WTC11 (cell line): ENCODE measurements around the gene CTNND2. TPM values are rescaled to one million over a fixed set of nuclear protein-coding genes. Genes with fewer than 3 reads are reported as not detected.

Experiments
- ATAC-seq: fragments of 200-7000 bp; cut with Tn5 transposase; 2 replicates; pipeline ENCODE4 v1.10.0; 2021; ENCODE audit warnings: mild to moderate bottlenecking, moderate library complexity
- CTCF ChIA-PET: fragments of 300-600 bp; sonication (Branson Sonifier 250); formaldehyde crosslinking; loops from one replicate; lab custom pipeline; 2021; ENCODE audit warnings: antibody characterized with exemption; lab: Charles Lee
- POLR2A ChIA-PET: fragments of 350-600 bp; sonication (Branson Sonifier 250); formaldehyde crosslinking; loops from one replicate; lab custom pipeline; 2021; ENCODE audit warnings: antibody characterized with exemption; lab: Charles Lee
- DNase-seq: peaks from one replicate; pipeline ENCODE4 v3.0.0; 2021; ENCODE audit warnings: low spot score
- H3K27ac Mint-ChIP-seq: 2 replicates; pipeline ENCODE4 v1.8.0; 2021; ENCODE audit warnings: mixed read lengths
- H3K27me3 Mint-ChIP-seq: 2 replicates; pipeline ENCODE4 v1.8.0; 2021; ENCODE audit warnings: low read depth, mild to moderate bottlenecking, moderate library complexity, mixed read lengths
- H3K36me3 Mint-ChIP-seq: 2 replicates; pipeline ENCODE4 v1.8.0; 2021; ENCODE audit warnings: mixed read lengths
- H3K4me1 Mint-ChIP-seq: 2 replicates; pipeline ENCODE4 v1.8.0; 2022; ENCODE audit warnings: mixed read lengths
- H3K4me3 Mint-ChIP-seq: 2 replicates; pipeline ENCODE4 v1.8.0; 2021; ENCODE audit warnings: mild to moderate bottlenecking, moderate library complexity, mixed read lengths
- H3K9me3 Mint-ChIP-seq: 2 replicates; pipeline ENCODE4 v1.8.0; 2021; ENCODE audit warnings: mixed read lengths
- CREB1 ChIP-seq: sonication (generic); formaldehyde crosslinking; IDR thresholded peaks from 2 replicates; pipeline ENCODE4 v1.8.0; 2023; ENCODE audit warnings: mild to moderate bottlenecking, missing genetic modification reagents
- ELF4 ChIP-seq: sonication (generic); formaldehyde crosslinking; IDR thresholded peaks from 2 replicates; pipeline ENCODE4 v1.8.1; 2022; ENCODE audit warnings: low read depth, mild to moderate bottlenecking, moderate library complexity, missing genetic modification reagents
- ESRRA ChIP-seq: sonication (generic); formaldehyde crosslinking; IDR thresholded peaks from 2 replicates; pipeline ENCODE4 v1.8.1; 2022; ENCODE audit warnings: mild to moderate bottlenecking, missing genetic modification reagents, borderline replicate concordance
- ETV6 ChIP-seq: sonication (generic); formaldehyde crosslinking; IDR thresholded peaks from 2 replicates; pipeline ENCODE4 v1.8.1; 2022; ENCODE audit warnings: mild to moderate bottlenecking, missing genetic modification reagents
- GTF2I ChIP-seq: fragments of 250-450 bp; sonication (Bioruptor Pico); conservative IDR thresholded peaks from 2 replicates; pipeline ENCODE4 v1.4.0; 2021; ENCODE audit warnings: mild to moderate bottlenecking
- HMGA2 ChIP-seq: fragments of 250-450 bp; sonication (Bioruptor Pico); IDR thresholded peaks from 2 replicates; pipeline ENCODE4 v1.4.0; 2021; ENCODE audit warnings: mild to moderate bottlenecking, moderate library complexity
- NFYB ChIP-seq: sonication (generic); formaldehyde crosslinking; conservative IDR thresholded peaks from 2 replicates; pipeline ENCODE4 v1.8.0; 2022; ENCODE audit warnings: low read depth, missing genetic modification reagents
- RORB ChIP-seq: fragments of 250-450 bp; sonication (Bioruptor Pico); IDR thresholded peaks from 2 replicates; pipeline ENCODE4 v1.9.0; 2021; ENCODE audit warnings: mild to moderate bottlenecking
- ZBTB21 ChIP-seq: sonication (generic); formaldehyde crosslinking; IDR thresholded peaks from 2 replicates; pipeline ENCODE4 v1.8.1; 2023; ENCODE audit warnings: mild to moderate bottlenecking, missing genetic modification reagents, borderline replicate concordance
- ZNF671 ChIP-seq: fragments of 250-450 bp; sonication (Bioruptor Pico); IDR thresholded peaks from 2 replicates; pipeline ENCODE4 v1.8.0; 2021; ENCODE audit warnings: mild to moderate bottlenecking
- total RNA-seq: library from RNA; stranded (reverse); gene quantifications from 3 replicates; pipeline ENCODE4 v1.2.3, GENCODE V29; 2021
- TF ChIP-seq, protein P1 (sequence below): sonication (generic); formaldehyde crosslinking; conservative IDR thresholded peaks from 2 replicates; pipeline ENCODE4 v1.8.1; 2023; ENCODE audit warnings: mild to moderate bottlenecking, low read depth, missing genetic modification reagents, moderate library complexity
- TF ChIP-seq, protein P2 (sequence below): sonication (generic); formaldehyde crosslinking; IDR thresholded peaks from 2 replicates; pipeline ENCODE4 v1.8.1; 2022; ENCODE audit warnings: low read depth, mild to moderate bottlenecking, moderate library complexity, missing genetic modification reagents, borderline replicate concordance
- TF ChIP-seq, protein P3 (sequence below): sonication (generic); formaldehyde crosslinking; IDR thresholded peaks from 2 replicates; pipeline ENCODE4 v1.8.0; 2022; ENCODE audit warnings: mild to moderate bottlenecking, missing genetic modification reagents
- TF ChIP-seq, protein P4 (sequence below): sonication (generic); formaldehyde crosslinking; IDR thresholded peaks from 2 replicates; pipeline ENCODE4 v1.8.0; 2022; ENCODE audit warnings: mild to moderate bottlenecking, missing genetic modification reagents
- TF ChIP-seq, protein P5 (sequence below): fragments of 250-450 bp; sonication (Bioruptor Pico); IDR thresholded peaks from 2 replicates; pipeline ENCODE4 v1.9.0; 2021; ENCODE audit warnings: mild to moderate bottlenecking
- TF ChIP-seq, protein P6 (sequence below): sonication (generic); formaldehyde crosslinking; IDR thresholded peaks from 2 replicates; pipeline ENCODE4 v1.8.0; 2022; ENCODE audit warnings: mild to moderate bottlenecking, missing genetic modification reagents
- TF ChIP-seq, protein P7 (sequence below): fragments of 250-450 bp; sonication (Bioruptor Pico); IDR thresholded peaks from 2 replicates; pipeline ENCODE4 v1.9.0; 2021; ENCODE audit warnings: mild to moderate bottlenecking
- TF ChIP-seq, protein P8 (sequence below): sonication (generic); formaldehyde crosslinking; IDR thresholded peaks from 2 replicates; pipeline ENCODE4 v1.8.1; 2023; ENCODE audit warnings: mild to moderate bottlenecking, missing genetic modification reagents

Gene CTNND2
- total RNA-seq, 1 experiment from 2014 or later, result 11.9 TPM

DNA sequence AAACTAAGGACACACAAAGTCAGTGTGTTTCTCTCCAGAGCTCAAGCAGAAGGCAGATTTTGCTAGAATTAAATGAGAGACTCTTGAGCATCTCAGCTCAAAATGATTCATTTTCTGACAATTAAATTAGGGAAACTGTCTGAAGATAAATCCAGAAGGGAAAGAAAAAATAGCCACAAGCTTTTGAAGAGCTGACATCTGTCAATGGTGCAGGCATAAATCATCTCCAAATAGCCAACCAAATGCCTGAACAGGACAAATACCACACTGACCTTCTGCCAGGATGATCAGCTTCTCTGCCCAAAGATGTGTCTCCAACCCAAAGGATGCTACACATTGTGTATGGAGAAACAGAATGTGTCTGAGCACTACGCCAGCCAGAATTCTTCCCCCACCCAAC is 199.3 kb downstream of the CTNND2 start:
- TF ChIP-seq ELF4 (CRISPR knock-in tag) (no peak), NFYB (CRISPR knock-in tag) (no peak), ETV6 (no peak), RORB (no peak), HMGA2 (CRISPR knock-in tag) (no peak), ESRRA (CRISPR knock-in tag) (no peak), ZNF671 (CRISPR knock-in tag) (no peak)
- TF ChIP-seq, protein P1, sequence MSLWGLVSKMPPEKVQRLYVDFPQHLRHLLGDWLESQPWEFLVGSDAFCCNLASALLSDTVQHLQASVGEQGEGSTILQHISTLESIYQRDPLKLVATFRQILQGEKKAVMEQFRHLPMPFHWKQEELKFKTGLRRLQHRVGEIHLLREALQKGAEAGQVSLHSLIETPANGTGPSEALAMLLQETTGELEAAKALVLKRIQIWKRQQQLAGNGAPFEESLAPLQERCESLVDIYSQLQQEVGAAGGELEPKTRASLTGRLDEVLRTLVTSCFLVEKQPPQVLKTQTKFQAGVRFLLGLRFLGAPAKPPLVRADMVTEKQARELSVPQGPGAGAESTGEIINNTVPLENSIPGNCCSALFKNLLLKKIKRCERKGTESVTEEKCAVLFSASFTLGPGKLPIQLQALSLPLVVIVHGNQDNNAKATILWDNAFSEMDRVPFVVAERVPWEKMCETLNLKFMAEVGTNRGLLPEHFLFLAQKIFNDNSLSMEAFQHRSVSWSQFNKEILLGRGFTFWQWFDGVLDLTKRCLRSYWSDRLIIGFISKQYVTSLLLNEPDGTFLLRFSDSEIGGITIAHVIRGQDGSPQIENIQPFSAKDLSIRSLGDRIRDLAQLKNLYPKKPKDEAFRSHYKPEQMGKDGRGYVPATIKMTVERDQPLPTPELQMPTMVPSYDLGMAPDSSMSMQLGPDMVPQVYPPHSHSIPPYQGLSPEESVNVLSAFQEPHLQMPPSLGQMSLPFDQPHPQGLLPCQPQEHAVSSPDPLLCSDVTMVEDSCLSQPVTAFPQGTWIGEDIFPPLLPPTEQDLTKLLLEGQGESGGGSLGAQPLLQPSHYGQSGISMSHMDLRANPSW (CRISPR knock-in tag), result no peak
- TF ChIP-seq, protein P2, sequence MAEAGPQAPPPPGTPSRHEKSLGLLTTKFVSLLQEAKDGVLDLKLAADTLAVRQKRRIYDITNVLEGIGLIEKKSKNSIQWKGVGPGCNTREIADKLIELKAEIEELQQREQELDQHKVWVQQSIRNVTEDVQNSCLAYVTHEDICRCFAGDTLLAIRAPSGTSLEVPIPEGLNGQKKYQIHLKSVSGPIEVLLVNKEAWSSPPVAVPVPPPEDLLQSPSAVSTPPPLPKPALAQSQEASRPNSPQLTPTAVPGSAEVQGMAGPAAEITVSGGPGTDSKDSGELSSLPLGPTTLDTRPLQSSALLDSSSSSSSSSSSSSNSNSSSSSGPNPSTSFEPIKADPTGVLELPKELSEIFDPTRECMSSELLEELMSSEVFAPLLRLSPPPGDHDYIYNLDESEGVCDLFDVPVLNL (CRISPR knock-in tag), result no peak
- TF ChIP-seq, protein P3, sequence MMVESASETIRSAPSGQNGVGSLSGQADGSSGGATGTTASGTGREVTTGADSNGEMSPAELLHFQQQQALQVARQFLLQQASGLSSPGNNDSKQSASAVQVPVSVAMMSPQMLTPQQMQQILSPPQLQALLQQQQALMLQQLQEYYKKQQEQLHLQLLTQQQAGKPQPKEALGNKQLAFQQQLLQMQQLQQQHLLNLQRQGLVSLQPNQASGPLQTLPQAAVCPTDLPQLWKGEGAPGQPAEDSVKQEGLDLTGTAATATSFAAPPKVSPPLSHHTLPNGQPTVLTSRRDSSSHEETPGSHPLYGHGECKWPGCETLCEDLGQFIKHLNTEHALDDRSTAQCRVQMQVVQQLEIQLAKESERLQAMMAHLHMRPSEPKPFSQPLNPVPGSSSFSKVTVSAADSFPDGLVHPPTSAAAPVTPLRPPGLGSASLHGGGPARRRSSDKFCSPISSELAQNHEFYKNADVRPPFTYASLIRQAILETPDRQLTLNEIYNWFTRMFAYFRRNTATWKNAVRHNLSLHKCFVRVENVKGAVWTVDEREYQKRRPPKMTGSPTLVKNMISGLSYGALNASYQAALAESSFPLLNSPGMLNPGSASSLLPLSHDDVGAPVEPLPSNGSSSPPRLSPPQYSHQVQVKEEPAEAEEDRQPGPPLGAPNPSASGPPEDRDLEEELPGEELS (CRISPR knock-in tag), result no peak
- TF ChIP-seq, protein P4, sequence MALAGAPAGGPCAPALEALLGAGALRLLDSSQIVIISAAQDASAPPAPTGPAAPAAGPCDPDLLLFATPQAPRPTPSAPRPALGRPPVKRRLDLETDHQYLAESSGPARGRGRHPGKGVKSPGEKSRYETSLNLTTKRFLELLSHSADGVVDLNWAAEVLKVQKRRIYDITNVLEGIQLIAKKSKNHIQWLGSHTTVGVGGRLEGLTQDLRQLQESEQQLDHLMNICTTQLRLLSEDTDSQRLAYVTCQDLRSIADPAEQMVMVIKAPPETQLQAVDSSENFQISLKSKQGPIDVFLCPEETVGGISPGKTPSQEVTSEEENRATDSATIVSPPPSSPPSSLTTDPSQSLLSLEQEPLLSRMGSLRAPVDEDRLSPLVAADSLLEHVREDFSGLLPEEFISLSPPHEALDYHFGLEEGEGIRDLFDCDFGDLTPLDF, result no peak
- TF ChIP-seq, protein P5, sequence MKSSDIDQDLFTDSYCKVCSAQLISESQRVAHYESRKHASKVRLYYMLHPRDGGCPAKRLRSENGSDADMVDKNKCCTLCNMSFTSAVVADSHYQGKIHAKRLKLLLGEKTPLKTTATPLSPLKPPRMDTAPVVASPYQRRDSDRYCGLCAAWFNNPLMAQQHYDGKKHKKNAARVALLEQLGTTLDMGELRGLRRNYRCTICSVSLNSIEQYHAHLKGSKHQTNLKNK (CRISPR knock-in tag), result no peak
- TF ChIP-seq, protein P6, sequence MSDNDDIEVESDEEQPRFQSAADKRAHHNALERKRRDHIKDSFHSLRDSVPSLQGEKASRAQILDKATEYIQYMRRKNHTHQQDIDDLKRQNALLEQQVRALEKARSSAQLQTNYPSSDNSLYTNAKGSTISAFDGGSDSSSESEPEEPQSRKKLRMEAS (CRISPR knock-in tag), result no peak
- TF ChIP-seq, protein P7, sequence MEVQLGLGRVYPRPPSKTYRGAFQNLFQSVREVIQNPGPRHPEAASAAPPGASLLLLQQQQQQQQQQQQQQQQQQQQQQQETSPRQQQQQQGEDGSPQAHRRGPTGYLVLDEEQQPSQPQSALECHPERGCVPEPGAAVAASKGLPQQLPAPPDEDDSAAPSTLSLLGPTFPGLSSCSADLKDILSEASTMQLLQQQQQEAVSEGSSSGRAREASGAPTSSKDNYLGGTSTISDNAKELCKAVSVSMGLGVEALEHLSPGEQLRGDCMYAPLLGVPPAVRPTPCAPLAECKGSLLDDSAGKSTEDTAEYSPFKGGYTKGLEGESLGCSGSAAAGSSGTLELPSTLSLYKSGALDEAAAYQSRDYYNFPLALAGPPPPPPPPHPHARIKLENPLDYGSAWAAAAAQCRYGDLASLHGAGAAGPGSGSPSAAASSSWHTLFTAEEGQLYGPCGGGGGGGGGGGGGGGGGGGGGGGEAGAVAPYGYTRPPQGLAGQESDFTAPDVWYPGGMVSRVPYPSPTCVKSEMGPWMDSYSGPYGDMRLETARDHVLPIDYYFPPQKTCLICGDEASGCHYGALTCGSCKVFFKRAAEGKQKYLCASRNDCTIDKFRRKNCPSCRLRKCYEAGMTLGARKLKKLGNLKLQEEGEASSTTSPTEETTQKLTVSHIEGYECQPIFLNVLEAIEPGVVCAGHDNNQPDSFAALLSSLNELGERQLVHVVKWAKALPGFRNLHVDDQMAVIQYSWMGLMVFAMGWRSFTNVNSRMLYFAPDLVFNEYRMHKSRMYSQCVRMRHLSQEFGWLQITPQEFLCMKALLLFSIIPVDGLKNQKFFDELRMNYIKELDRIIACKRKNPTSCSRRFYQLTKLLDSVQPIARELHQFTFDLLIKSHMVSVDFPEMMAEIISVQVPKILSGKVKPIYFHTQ (CRISPR knock-in tag), result no peak
- DNase-seq, result no peak
- Mint-ChIP-seq H3K27ac (no peak overlapping the region), H3K4me3 (no peak overlapping the region), H3K9me3 (no peaks in the 10 kb centered on the region), H3K36me3 (no peaks in the 10 kb centered on the region), H3K27me3 (no peaks in the 10 kb centered on the region), H3K4me1 (no peaks in the 10 kb centered on the region)
- ChIA-PET POLR2A (no interaction called here), CTCF (interaction anchor here (1.1 kb wide), 1 partner anchor 15 kb away, joined by 4 read pairs; no protein-coding TSS in a partner anchor)
- no peak for ATAC-seq

DNA sequence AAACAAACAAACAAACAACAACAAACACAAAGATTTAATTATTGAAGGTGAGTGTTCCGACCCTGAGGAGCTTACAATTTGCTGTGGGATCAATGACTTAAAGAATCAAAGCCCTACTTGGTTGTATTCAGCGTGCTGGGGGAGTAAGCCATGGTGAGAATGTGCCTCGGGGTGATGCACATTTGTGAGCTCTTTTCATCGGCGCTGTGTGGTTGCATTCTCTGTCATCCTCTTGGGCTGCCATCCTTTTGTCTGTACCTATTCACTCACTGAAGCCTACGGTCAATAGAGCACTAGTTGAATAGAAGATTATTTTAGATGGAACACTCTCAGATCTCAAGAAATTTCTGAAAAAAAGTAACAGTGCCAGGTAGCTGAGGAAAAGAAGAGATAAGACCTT is 203.9 kb downstream of the CTNND2 start:
- H3K9me3 Mint-ChIP-seq, result no peaks in the 10 kb centered on the region
- H3K27ac Mint-ChIP-seq, result no peak overlapping the region
- H3K4me3 Mint-ChIP-seq, result no peak overlapping the region
- H3K4me1 Mint-ChIP-seq, result peaks cover 3% of the 10 kb centered on the region; the same call in 1 of the 2 replicates
- H3K27me3 Mint-ChIP-seq, result no peaks in the 10 kb centered on the region
- ATAC-seq (peak; percentile 38; the same call in 1 of the 2 replicates), DNase-seq (no peak)
- POLR2A ChIA-PET, result no interaction called here
- CTCF ChIA-PET, result no interaction called here
- H3K36me3 Mint-ChIP-seq, result no peaks in the 10 kb centered on the region
- TF ChIP-seq ESRRA (CRISPR knock-in tag), result no peak
- TF ChIP-seq, protein P7 (CRISPR knock-in tag), result no peak
- TF ChIP-seq GTF2I (CRISPR knock-in tag), result no peak
- TF ChIP-seq, protein P8, sequence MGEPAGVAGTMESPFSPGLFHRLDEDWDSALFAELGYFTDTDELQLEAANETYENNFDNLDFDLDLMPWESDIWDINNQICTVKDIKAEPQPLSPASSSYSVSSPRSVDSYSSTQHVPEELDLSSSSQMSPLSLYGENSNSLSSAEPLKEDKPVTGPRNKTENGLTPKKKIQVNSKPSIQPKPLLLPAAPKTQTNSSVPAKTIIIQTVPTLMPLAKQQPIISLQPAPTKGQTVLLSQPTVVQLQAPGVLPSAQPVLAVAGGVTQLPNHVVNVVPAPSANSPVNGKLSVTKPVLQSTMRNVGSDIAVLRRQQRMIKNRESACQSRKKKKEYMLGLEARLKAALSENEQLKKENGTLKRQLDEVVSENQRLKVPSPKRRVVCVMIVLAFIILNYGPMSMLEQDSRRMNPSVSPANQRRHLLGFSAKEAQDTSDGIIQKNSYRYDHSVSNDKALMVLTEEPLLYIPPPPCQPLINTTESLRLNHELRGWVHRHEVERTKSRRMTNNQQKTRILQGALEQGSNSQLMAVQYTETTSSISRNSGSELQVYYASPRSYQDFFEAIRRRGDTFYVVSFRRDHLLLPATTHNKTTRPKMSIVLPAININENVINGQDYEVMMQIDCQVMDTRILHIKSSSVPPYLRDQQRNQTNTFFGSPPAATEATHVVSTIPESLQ (CRISPR knock-in tag), result no peak
- TF ChIP-seq ZBTB21, result no peak
- TF ChIP-seq CREB1 (CRISPR knock-in tag), result no peak
